ENCODE results near the gene IDI1. TPM values are rescaled to one million over a fixed set of nuclear protein-coding genes. Genes with fewer than 3 reads are reported as not detected.

IDI1 gene
- total and polyA plus RNA-seq, 2 of the 13 experiments (the other 11 are each of a cell fraction or from before 2014, with no cell fraction given) = 44.4 to 145 TPM

GRCh38 chr10:996031-996430, 52.9 kb downstream of the IDI1 start (continued):
- TF ChIP-seq PBX2 (CRISPR knock-in tag; IDR thresholded peaks at IDR 0.05) (no peak), SUZ12 (IDR thresholded peaks at IDR 0.05; ENCODE audit: low read depth, low read length) (no peak), SRSF9 (IDR thresholded peaks at IDR 0.05; ENCODE audit: borderline replicate concordance, insufficient read depth, low read depth, low read length, poor library complexity, severe bottlenecking) (no peak), MAX (IDR thresholded peaks at IDR 0.05) (no peak), TRIM24 (CRISPR knock-in tag; IDR thresholded peaks at IDR 0.05) (no peak), AHDC1 (CRISPR knock-in tag; IDR thresholded peaks at IDR 0.05; ENCODE audit: borderline replicate concordance) (no peak), ZNF441 (CRISPR knock-in tag; IDR thresholded peaks at IDR 0.05; ENCODE audit: borderline replicate concordance) (no peak), THAP8 (CRISPR knock-in tag; IDR thresholded peaks at IDR 0.05; ENCODE audit: borderline replicate concordance) (no peak)
